Measurements from ENCODE around the gene KLHL29.
A peak's percentile ranks its signal among the peaks of the same experiment; 100 is the strongest.

Gene KLHL29

GRCh38 chr2:23435250-23436035, 50.5 kb downstream of the KLHL29 start:
- no peak for TF ChIP-seq CTCF (IDR thresholded peaks at IDR 0.05; ENCODE audit: low read depth, low read length)
- TF ChIP-seq MYC (IDR thresholded peaks at IDR 0.05; ENCODE audit: low read depth, low read length), result no peak
- TF ChIP-seq, protein P1, sequence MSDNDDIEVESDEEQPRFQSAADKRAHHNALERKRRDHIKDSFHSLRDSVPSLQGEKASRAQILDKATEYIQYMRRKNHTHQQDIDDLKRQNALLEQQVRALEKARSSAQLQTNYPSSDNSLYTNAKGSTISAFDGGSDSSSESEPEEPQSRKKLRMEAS (IDR thresholded peaks at IDR 0.05; ENCODE audit: low read depth, low read length), result no peak
- no peak for TF ChIP-seq POLR2A (IDR thresholded peaks at IDR 0.05; ENCODE audit: extremely low read depth, insufficient read length)
- no peak for DNase-seq (ENCODE audit: low read depth)

DNA sequence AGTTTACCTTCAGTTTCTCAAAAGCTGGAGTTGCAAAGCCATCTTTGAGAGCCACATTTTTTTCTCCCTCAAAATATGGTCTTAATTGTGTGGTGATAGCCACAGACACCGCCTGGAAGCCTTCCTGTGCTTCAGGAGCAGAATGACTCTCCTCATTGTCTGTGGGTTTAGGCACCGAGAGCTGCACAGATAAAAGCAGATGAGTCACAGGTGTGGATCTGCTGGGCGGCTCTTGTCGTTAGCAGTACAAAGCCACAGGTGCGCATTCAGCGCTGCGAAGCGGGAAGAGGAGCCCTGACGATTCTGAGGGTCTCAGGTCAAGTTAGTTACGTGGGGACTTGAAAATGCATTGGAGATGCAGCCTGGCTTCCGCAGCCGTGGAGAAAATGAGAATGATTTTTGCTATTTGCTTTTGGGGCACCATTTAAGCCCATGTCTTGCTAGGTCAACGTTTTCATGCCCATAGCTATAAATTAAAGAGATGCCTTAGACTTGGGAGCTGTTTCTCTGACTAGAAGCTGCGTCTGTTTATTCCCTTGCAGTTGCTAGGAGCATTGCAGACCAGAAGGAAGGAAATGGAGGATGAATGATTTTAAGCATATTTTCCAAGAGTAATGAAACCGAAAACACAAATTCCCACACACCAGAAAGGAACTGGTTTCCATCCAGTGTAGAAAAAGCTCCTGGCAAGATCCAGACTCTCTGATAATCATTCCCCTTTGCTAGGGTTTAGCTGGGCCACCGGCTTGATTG, 51.5 kb downstream of the KLHL29 start:
- no peak for DNase-seq (ENCODE audit: low read depth)
- H3K4me3 ChIP-seq (ENCODE audit: low read depth, low read length), result no peak overlapping the region
- TF ChIP-seq, protein P1 (IDR thresholded peaks at IDR 0.05; ENCODE audit: low read depth, low read length), result no peak
- TF ChIP-seq CTCF (IDR thresholded peaks at IDR 0.05; ENCODE audit: low read depth, low read length) (no peak), POLR2A (IDR thresholded peaks at IDR 0.05; ENCODE audit: extremely low read depth, insufficient read length) (no peak), MYC (IDR thresholded peaks at IDR 0.05; ENCODE audit: low read depth, low read length) (no peak)

More at GRCh38 chr2:23435250-23436035, 50.5 kb downstream of the KLHL29 start:
- no peak overlapping the region for H3K4me3 ChIP-seq (ENCODE audit: low read depth, low read length)

- no peak for TF ChIP-seq CTCF (IDR thresholded peaks at IDR 0.05; ENCODE audit: low read depth, low read length)
- no peak for TF ChIP-seq MYC (IDR thresholded peaks at IDR 0.05; ENCODE audit: low read depth, low read length)
- no peak for TF ChIP-seq POLR2A (IDR thresholded peaks at IDR 0.05; ENCODE audit: extremely low read depth, insufficient read length)
- TF ChIP-seq, protein P1 (IDR thresholded peaks at IDR 0.05; ENCODE audit: low read depth, low read length), result no peak
- no peak overlapping the region for H3K4me3 ChIP-seq (ENCODE audit: low read depth, low read length)
- DNase-seq (ENCODE audit: low read depth), result no peak
These were observed 56.4 kb downstream of the KLHL29 start for GRCh38 chr2:23441414-23441813.

DNA sequence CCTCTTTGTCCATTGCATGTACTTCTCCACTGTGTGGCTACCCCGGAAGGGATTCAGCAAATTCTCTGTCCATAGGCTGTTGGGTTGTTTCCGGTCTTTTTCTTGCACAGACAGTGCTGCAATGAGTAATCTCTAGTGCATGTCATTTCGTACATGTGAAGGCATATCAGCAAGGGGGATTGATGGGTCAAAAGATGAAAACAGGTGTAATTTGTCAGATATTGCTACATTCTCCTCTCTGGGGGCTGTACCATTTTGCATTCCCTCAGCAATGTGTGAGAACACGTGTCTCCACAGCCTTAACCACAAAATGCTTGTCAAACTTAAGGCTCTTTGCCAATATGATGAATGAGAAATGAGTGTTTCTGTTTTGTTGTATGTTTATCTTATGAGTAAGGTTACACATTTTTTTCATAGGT, 60.5 kb downstream of the KLHL29 start:
- DNase-seq (ENCODE audit: low read depth), result no peak
- TF ChIP-seq POLR2A (IDR thresholded peaks at IDR 0.05; ENCODE audit: extremely low read depth, insufficient read length), result no peak
- no peak for TF ChIP-seq CTCF (IDR thresholded peaks at IDR 0.05; ENCODE audit: low read depth, low read length)
- TF ChIP-seq MYC (IDR thresholded peaks at IDR 0.05; ENCODE audit: low read depth, low read length), result no peak
- TF ChIP-seq, protein P1 (IDR thresholded peaks at IDR 0.05; ENCODE audit: low read depth, low read length), result peak; percentile 55
- no peak overlapping the region for H3K4me3 ChIP-seq (ENCODE audit: low read depth, low read length)

- TF ChIP-seq, protein P1 (IDR thresholded peaks at IDR 0.05; ENCODE audit: low read depth, low read length), result no peak
- TF ChIP-seq POLR2A (IDR thresholded peaks at IDR 0.05; ENCODE audit: extremely low read depth, insufficient read length) (no peak), CTCF (IDR thresholded peaks at IDR 0.05; ENCODE audit: low read depth, low read length) (no peak), MYC (IDR thresholded peaks at IDR 0.05; ENCODE audit: low read depth, low read length) (no peak)
- no peak for DNase-seq (ENCODE audit: low read depth)
- H3K4me3 ChIP-seq (ENCODE audit: low read depth, low read length), result no peak overlapping the region
These were observed 61.9 kb downstream of the KLHL29 start for GRCh38 chr2:23446916-23447315.

All from NB4 (cell line).